Heart left ventricle (tissue), 16 donors: ENCODE data around the gene NFE2L2. TPM values are rescaled to one million over a fixed set of nuclear protein-coding genes. Genes with fewer than 3 reads are reported as not detected.

Experiments used
- ATAC-seq, 4 donors: fragments of 200-7000 bp; cut with Tn5 transposase; one replicate each; pipeline ENCODE4 v1.9.1; 2020 to 2022; ENCODE audit warnings: moderate library complexity in 4 of 4, mild to moderate bottlenecking in 3 of 4, moderate number of reproducible peaks in 1 of 4
- DNase-seq, 5 donors: peaks; one replicate each; pipeline ENCODE4 v3.0.0-alpha.2; 2020
- H3K27ac ChIP-seq, 12 donors: fragments of 200-600 bp; sonication (generic) in 4 of 12; one replicate each; pipeline versions ENCODE4 v1.5.0 to v1.8.0; 2016 to 2022; ENCODE audit warnings: mild to moderate bottlenecking in 2 of 12
- H3K27me3 ChIP-seq, 9 donors: fragments of 200-600 bp; sonication (generic) in 2 of 9; one replicate each; pipeline versions ENCODE4 v1.5.1 to v1.8.0; 2016 to 2022; ENCODE audit warnings: mild to moderate bottlenecking in 3 of 9
- H3K36me3 ChIP-seq, 9 donors: fragments of 200-600 bp; sonication (generic) in 2 of 9; one replicate each; pipeline versions ENCODE4 v1.5.0 to v1.8.0; 2018 to 2022; ENCODE audit warnings: mild to moderate bottlenecking in 2 of 9
- H3K4me1 ChIP-seq, 12 donors: fragments of 200-600 bp; sonication (generic) in 4 of 12; one replicate each; pipeline versions ENCODE4 v1.5.0 to v1.8.0; 2016 to 2022; ENCODE audit warnings: mild to moderate bottlenecking in 3 of 12
- H3K4me3 ChIP-seq, 12 donors: fragments of 200-600 bp; sonication (generic) in 4 of 12; one replicate each; pipeline versions ENCODE4 v1.5.0 to v1.8.0; 2017 to 2022; ENCODE audit warnings: mild to moderate bottlenecking in 9 of 12, moderate library complexity in 4 of 12
- H3K9me3 ChIP-seq, 12 donors: fragments of 200-600 bp; sonication (generic) in 4 of 12; one replicate each; pipeline versions ENCODE4 v1.5.0 to v1.8.0; 2016 to 2022; ENCODE audit warnings: mild to moderate bottlenecking in 1 of 12
- CTCF ChIP-seq, 12 donors: fragments of 200-600 bp; sonication (generic) in 4 of 12; IDR thresholded peaks; one replicate each; pipeline versions ENCODE4 v1.5.0 to v1.8.0; 2018 to 2022; ENCODE audit warnings: antibody characterized with exemption in 12 of 12, mild to moderate bottlenecking in 5 of 12
- POLR2A ChIP-seq, 2 donors: fragments of 450-650 bp; IDR thresholded peaks; one replicate each; pipeline ENCODE4 v1.6.1; 2017; ENCODE audit warnings: antibody characterized with exemption in 2 of 2, mild to moderate bottlenecking in 2 of 2, moderate library complexity in 2 of 2
- WGBS, 4 donors: extraction: QIAGEN DNeasy Blood & Tissue Kit in 2 of 4; methylation state at CpG; one replicate each; pipeline versions ENCODE4 v1.1.5 to v1.1.7; 2013 to 2018; 5-methylcytosine and 5-hydroxymethylcytosine counted together
- intact Hi-C, 10 donors: fragments of 100-400 bp; cut with DNase I; formaldehyde crosslinking; loops; one replicate each; pipeline versions ENCODE4 v1.11.1 to v1.14.2; 2022
- polyA plus RNA-seq, 2 donors: library from polyadenylated mRNA; stranded (reverse); fragments of 200-250 nt; gene quantifications; one replicate each; pipeline ENCODE4 v1.2.3, GENCODE V29; 2013
- total RNA-seq, 9 donors: library from RNA; depleted of rRNA in 2 of 9; stranded (reverse); fragments of >200 nt in 2 of 9; fragmentation: NEBNext Ultra II Directional in 3 of 9; extraction: Animal tissue kit (Norgen Biotek cat#: 25700) in 3 of 9; gene quantifications; one replicate each; pipeline versions ENCODE4 v1.1.0 to v1.2.4, GENCODE V29; 2016 to 2023
- donor health status: ischemic (EF 13 %, LVEDD 7.1; RV severe dilation, severe dysfunction).
- donor health status: healthy with polysubstance abuse.
- donor health status: DM: no; HTN: yes; CAD: no.
- donor health status: DM: no; HTN: no; CAD: no.
- donor health status: ischemic (EF 25% LVEDD 6.9; RV normal size, moderate dysfunction).
- donor health status: ischemic (EF 25% LVEDD 5.7; RV mildly dilated, moderate dysfunction).
- donor health status: healthy.
- donor health status: DM: yes; HTN: yes; CAD: no.
- donor health status: ischemic (EF 35%, LVEDD 5.7; RV mildly dilated, moderate dysfunction).
- donor health status: nonischemic (EF 11% LVEDD 7.7; RV severe dilation, severe dysfunction).
- donor health status: DM: yes; HTN: yes; CAD: no.
- donor health status: PGD.
- donor health status: ischemic (EF 29% LVEDD 5.4; RV normal size, mild dysfunction).
- donor health status: nonischemic (EF 23%, LVEDD 6.1; RV moderate dilation, normal function).

Gene NFE2L2
- total and polyA plus RNA-seq, 11 donors, result 17.0 to 82.5 (median 54.8) TPM

GRCh38 chr2:177242121-177242987 lies 22.2 kb downstream of the NFE2L2 start:
- peak overlapping the region; percentile 64 to 94 (median 82) for H3K27ac ChIP-seq
- ATAC-seq, result peak; percentile 45 to 80 (median 74)
- no peak for TF ChIP-seq CTCF (IDR thresholded peaks at IDR 0.05)
- TF ChIP-seq POLR2A (IDR thresholded peaks at IDR 0.05), result no peak
- 11 to 21% (median 16%) methylated on average over 5 of the region's 5 CpGs for WGBS, 4 donors
- no peak for DNase-seq
- no peaks in the 10 kb centered on the region for H3K27me3 ChIP-seq
- H3K4me1 ChIP-seq, result peaks cover 31 to 100% (median 97%) of the 10 kb centered on the region in 12 donors
- peak overlapping the region in 8 of 12 donors; percentile 4 to 38 (median 25) for H3K4me3 ChIP-seq
- intact Hi-C loops, result loop anchor here in 1 of 10 donors (2.0 kb wide), 2 partner anchors 20 to 30 kb away; partner anchors contain the start of gene HNRNPA3
- H3K36me3 ChIP-seq, result no peaks in the 10 kb centered on the region
- H3K9me3 ChIP-seq, result no peaks in the 10 kb centered on the region

- Histone ChIP-seq H3K9me3 (no peaks in the 10 kb centered on the region), H3K4me3 (peak overlapping the region in 7 of 12 donors; percentile 18 to 38 (median 25)), H3K27ac (peak overlapping the region; percentile 64 to 94 (median 82)), H3K4me1 (peaks cover 30 to 100% (median 97%) of the 10 kb centered on the region in 12 donors), H3K27me3 (no peaks in the 10 kb centered on the region), H3K36me3 (no peaks in the 10 kb centered on the region)
- intact Hi-C loops, result loop anchor here in 1 of 10 donors (2.0 kb wide), 2 partner anchors 21 to 29 kb away; partner anchors contain the start of gene HNRNPA3
- 29 to 41% (median 32%) methylated on average over 1 of the region's 1 CpG for WGBS, 4 donors
- DNase-seq, result no peak
- ATAC-seq, result no peak
- no peak for TF ChIP-seq CTCF (IDR thresholded peaks at IDR 0.05)
- no peak for TF ChIP-seq POLR2A (IDR thresholded peaks at IDR 0.05)
These were observed 22.8 kb downstream of the NFE2L2 start for GRCh38 chr2:177241711-177242120.

GRCh38 chr2:177239932-177240630 lies 24.4 kb downstream of the NFE2L2 start:
- WGBS, 4 donors, result 4 to 12% (median 6%) methylated on average over 5 of the region's 5 CpGs
- DNase-seq, result peak in 2 of 5 donors; percentile 45 to 51
- peak overlapping the region in 4 of 12 donors; percentile 1 to 30 (median 14) for H3K4me3 ChIP-seq

More at GRCh38 chr2:177239932-177240630, 24.4 kb downstream of the NFE2L2 start:
- Histone ChIP-seq H3K36me3 (peaks cover 0 to 7% (median 3%) of the 10 kb centered on the region in 9 donors), H3K4me1 (peaks cover 31 to 99% (median 95%) of the 10 kb centered on the region in 12 donors), H3K27ac (peak overlapping the region; percentile 19 to 94 (median 78)), H3K27me3 (no peaks in the 10 kb centered on the region), H3K9me3 (no peaks in the 10 kb centered on the region)
- peak; percentile 42 to 80 (median 61) for ATAC-seq
- intact Hi-C loops, result no loop called here
- TF ChIP-seq CTCF (IDR thresholded peaks at IDR 0.05) (no peak), POLR2A (IDR thresholded peaks at IDR 0.05) (peak in 1 of 2 donors; percentile 17)
